Measurements from ENCODE around the gene CYP46A1.

CYP46A1 gene

DNA sequence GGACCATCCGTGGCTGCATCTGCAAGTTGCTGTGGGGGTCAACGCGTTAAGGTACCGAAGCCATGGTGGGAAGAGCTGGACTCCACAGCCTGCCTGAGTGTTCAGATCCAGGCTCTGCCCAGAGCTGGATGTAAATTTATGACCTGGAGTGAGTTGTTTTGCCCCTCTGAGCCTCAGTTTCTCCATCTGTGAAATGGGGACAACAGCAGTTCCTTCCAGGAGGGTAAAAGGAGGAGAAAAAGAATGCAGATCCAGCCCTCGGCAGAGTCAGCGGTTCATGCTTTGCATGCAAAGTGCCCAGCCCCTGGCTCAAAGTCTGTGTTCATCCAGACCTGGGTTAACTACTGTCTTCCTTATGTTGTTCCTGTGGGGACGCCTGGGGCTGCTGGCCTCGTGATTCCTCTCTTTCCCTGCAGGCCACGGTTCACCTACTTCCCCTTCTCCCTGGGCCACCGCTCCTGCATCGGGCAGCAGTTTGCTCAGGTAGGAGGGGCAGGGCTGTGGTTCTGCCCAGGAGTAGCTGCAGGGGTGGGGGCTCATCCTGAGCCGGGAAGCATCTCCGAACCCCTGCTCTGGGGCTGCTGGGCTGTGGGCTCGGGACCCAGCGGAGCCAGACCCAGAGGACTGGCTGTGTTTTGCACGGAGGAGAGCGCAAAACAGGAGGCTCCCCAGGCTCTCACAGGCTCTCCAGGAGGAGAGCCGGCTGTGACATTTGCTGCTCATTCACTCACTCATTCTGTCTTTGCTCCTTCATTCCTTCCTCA is 41.9 kb downstream of the CYP46A1 start:
- H3K4me3 ChIP-seq (ENCODE audit: low read length), result no peak overlapping the region
- DNase-seq (ENCODE audit: low read depth), result no peak
- TF ChIP-seq, protein P1, sequence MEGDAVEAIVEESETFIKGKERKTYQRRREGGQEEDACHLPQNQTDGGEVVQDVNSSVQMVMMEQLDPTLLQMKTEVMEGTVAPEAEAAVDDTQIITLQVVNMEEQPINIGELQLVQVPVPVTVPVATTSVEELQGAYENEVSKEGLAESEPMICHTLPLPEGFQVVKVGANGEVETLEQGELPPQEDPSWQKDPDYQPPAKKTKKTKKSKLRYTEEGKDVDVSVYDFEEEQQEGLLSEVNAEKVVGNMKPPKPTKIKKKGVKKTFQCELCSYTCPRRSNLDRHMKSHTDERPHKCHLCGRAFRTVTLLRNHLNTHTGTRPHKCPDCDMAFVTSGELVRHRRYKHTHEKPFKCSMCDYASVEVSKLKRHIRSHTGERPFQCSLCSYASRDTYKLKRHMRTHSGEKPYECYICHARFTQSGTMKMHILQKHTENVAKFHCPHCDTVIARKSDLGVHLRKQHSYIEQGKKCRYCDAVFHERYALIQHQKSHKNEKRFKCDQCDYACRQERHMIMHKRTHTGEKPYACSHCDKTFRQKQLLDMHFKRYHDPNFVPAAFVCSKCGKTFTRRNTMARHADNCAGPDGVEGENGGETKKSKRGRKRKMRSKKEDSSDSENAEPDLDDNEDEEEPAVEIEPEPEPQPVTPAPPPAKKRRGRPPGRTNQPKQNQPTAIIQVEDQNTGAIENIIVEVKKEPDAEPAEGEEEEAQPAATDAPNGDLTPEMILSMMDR (IDR thresholded peaks at IDR 0.05; ENCODE audit: insufficient read depth, low read depth, low read length, missing control alignments), result no peak

DNA sequence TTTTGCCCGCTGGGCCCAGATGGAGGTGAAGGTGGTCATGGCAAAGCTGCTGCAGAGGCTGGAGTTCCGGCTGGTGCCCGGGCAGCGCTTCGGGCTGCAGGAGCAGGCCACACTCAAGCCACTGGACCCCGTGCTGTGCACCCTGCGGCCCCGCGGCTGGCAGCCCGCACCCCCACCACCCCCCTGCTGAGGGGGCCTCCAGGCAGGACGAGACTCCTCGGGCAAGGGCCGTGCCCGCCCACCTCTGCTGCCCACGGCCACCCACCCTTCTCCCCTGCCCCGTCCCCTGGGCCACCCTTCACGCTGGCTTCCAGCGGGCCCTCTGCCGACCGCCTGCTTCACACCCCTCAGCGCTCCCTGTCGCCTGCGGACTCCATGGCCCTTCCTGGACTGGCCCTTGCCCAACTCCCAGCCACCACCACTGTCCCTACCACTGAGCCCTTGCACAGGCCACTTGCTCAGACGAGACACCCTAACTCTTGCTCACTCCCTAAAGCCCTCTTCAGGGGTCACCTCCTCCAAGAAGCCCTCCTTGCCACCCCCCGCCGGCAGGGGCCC is 42.5 kb downstream of the CYP46A1 start:
- no peak for DNase-seq (ENCODE audit: low read depth)
- TF ChIP-seq, protein P1 (IDR thresholded peaks at IDR 0.05; ENCODE audit: insufficient read depth, low read depth, low read length, missing control alignments), result no peak
- no peak overlapping the region for H3K4me3 ChIP-seq (ENCODE audit: low read length)

DNA sequence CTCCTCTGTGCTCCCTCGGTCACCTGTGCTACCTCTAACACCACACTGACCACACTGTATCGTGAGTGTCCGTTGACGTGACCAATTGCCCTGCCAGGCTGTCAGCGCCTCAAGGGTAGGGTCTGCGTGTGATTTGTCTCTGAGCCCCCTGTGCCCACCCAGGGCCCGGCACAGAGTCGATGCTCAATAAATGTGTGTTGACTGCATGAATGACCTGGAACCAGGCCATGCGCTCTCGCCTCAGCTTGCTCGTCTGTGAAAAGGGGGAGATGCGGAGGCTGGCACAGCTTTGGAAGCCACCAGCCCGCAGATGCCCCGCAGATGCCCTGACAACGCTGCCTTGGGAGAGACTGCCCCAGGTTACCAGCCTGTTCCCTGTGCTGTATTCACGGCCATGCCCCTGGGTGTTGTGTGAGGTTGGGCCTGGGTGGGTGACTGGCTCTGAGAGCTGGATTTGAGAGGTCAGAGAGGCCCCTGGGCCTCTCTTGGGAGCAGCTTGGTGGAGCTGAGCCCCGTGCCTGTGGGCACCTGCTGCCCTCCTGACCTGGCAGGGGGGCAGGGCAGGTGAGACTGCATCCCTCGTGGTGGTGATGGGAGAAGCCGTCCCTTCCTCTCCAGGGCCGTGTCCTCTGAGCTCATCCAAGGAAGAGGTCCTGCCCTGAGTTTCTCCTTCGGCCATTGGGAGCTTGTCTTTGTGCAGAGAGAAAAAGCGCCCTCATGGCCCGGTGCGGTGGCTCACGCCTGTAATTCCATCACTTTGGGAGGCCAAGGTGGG is 43.2 kb downstream of the CYP46A1 start:
- no peak for DNase-seq (ENCODE audit: low read depth)
- no peak overlapping the region for H3K4me3 ChIP-seq (ENCODE audit: low read length)
- TF ChIP-seq, protein P1 (IDR thresholded peaks at IDR 0.05; ENCODE audit: insufficient read depth, low read depth, low read length, missing control alignments), result no peak

DNA sequence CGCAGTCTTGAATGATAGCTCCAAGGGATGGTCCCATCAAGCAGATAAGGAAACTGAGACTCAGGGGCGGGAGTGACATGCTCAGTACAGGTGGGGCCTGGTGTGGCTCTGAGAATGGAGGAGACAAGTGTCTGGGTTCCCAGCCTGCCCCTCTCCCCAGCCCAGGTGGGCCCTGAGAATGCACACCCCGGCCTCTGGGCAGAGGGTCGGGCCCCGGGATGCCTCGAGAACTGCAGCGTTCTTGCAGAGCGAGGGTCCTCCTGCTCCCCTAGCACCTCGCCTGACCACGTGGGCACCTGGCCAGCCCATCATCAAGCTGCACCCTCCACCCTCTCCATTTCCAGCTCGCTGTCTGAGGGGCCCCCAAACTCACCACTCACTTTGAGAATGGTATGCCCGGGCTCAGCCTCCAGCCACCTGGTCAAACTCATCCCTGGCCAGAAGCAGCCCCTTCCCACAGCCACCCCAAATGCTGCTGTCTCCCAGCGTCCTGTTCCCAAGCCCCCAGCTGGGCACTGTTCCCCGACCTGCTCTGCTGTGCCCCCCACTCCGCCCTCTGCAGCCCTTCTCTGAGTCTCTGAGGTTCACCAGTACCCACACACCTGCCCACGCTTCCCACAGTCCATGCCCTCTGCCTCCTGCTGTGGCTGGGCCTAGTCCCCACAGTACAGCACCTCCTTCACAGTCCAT is 44.3 kb downstream of the CYP46A1 start:
- DNase-seq (ENCODE audit: low read depth), result no peak

DNA sequence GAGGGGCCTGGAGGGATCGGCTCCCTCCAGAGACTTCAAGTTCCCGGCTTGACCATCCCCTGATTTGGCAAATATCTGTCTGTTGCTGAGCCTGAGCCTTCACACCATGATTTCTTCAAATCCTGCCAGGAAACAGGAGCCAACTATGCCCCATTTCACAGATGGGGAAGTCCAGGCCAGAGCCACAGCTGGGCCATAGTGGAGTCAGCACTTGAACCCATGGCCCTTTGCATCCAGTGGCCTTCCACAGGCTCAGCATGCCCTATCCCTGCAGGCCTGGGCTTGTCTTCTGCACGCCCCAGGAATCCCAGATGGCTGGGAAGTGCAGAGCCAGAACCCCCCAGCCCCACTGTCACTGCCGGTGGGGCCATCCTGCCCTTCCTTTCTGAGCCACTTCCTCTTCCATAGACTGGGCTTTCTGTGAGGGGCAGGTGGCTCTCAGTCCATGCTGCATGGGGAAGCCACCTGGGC is 44.9 kb downstream of the CYP46A1 start:
- TF ChIP-seq, protein P1 (IDR thresholded peaks at IDR 0.05; ENCODE audit: insufficient read depth, low read depth, low read length, missing control alignments), result no peak
- no peak for DNase-seq (ENCODE audit: low read depth)
- H3K4me3 ChIP-seq (ENCODE audit: low read length), result no peak overlapping the region

More for the DNA sequence above, 44.3 kb downstream of the CYP46A1 start:
- TF ChIP-seq, protein P1 (IDR thresholded peaks at IDR 0.05; ENCODE audit: insufficient read depth, low read depth, low read length, missing control alignments), result no peak
- no peak overlapping the region for H3K4me3 ChIP-seq (ENCODE audit: low read length)

DNA sequence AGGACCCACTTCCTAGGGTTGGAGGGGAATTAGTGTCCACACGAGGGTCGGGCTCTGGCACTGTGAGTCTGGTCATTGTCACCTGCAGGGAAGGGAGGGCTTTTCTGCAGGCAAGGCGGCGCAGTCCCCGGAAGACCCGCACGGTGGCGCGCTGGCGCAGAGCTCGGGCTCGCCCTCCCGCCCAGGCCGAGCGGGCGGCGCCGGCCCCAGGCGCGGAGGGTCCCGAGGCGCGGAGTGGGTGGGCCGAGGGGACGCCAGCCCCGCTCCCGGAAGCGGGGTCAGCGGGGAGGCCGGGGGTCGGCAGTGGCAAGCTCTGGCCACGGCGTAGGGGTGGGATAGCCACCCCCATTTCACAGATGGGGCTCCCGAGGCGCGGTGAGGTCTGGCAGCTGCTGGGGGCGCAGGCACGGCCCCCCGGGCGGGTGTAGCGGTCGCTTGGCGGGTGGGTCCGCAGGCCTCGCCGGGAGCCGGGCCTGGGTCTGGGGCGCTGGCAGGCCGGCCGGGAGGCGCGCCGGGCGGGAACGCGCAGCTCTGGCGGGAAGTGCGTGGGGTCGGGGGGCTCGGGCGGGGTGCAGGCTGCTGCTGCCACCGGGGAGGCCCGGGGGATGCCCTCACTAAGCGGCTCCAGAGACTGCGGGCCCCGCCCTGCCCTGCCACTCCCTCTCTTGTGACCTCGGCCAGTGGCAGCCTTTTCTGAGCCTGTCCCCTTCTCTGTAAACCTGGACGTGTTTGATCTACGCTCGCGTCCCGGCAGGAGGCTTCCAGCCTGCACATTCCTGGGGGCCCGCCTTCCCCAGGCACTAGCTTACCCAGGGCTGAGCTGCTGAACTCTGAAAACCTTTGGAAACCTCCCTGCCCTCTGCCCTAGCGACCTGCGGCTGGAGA is 46.1 kb downstream of the CYP46A1 start:
- peak; percentile 31 for DNase-seq (ENCODE audit: low read depth)
- TF ChIP-seq, protein P1 (IDR thresholded peaks at IDR 0.05; ENCODE audit: insufficient read depth, low read depth, low read length, missing control alignments), result peak; percentile 72
- H3K4me3 ChIP-seq (ENCODE audit: low read length), result no peak overlapping the region
